IPS-15b (cell line): ENCODE data around the gene DMAC2.
"Not testable (repeated sequence)": the region's sequence is repeated elsewhere in the genome, so short reads cannot be mapped to it uniquely, and the experiment has no call there.

Experiments
- H3K27me3 ChIP-seq: one replicate; pipeline ENCODE4 v1.6.1; 2013; ENCODE audit warnings: low read length; ENCODE audit not compliant: control insufficient read depth, insufficient read depth
- H3K36me3 ChIP-seq: one replicate; pipeline ENCODE4 v1.6.1; 2013; ENCODE audit warnings: low read length; ENCODE audit not compliant: control insufficient read depth, insufficient read depth
- H3K4me1 ChIP-seq: one replicate; pipeline ENCODE4 v1.6.1; 2013; ENCODE audit warnings: mild to moderate bottlenecking, low read length; ENCODE audit not compliant: control insufficient read depth, insufficient read depth
- H3K4me3 ChIP-seq: one replicate; pipeline ENCODE4 v1.5.1; 2013; ENCODE audit warnings: low read depth, low read length
- H3K9ac ChIP-seq: one replicate; pipeline ENCODE4 v1.6.1; 2013; ENCODE audit warnings: low read depth, mild to moderate bottlenecking, low read length
- H3K9me3 ChIP-seq: one replicate; pipeline ENCODE4 v1.6.1; 2013; ENCODE audit warnings: mild to moderate bottlenecking, low read length; ENCODE audit not compliant: control insufficient read depth, insufficient read depth

Gene DMAC2

GRCh38 chr19:41439441-41440222 lies at the start of gene DMAC2:
Gene DMAC2, minus strand, starts transcription at chr19:41439912. Its CDS starts 13 bp downstream, at chr19:41439899.
- Histone ChIP-seq H3K9me3 (no peaks in the 10 kb centered on the region), H3K36me3 (no peaks in the 10 kb centered on the region), H3K27me3 (no peaks in the 10 kb centered on the region), H3K4me3 (peak within 1 kb of the TSS; percentile 100), H3K9ac (peak within 1 kb of the TSS; percentile 99), H3K4me1 (no peaks in the 10 kb centered on the region)

GRCh38 chr19:41486953-41487352 lies 47.2 kb upstream of the DMAC2 start:
- H3K9ac ChIP-seq, H3K36me3 ChIP-seq, H3K4me3 ChIP-seq, H3K9me3 ChIP-seq, H3K27me3 ChIP-seq, H3K4me1 ChIP-seq: not testable (repeated sequence)

GRCh38 chr19:41484822-41485221 lies 45.1 kb upstream of the DMAC2 start:
- peaks cover 3% of the 10 kb centered on the region for H3K9me3 ChIP-seq
- H3K36me3 ChIP-seq, result no peaks in the 10 kb centered on the region
- H3K4me1 ChIP-seq, result no peaks in the 10 kb centered on the region
- H3K27me3 ChIP-seq, result no peaks in the 10 kb centered on the region
- H3K9ac ChIP-seq, result no peak overlapping the region
- H3K4me3 ChIP-seq, result no peak overlapping the region

GRCh38 chr19:41480336-41480735 lies 40.6 kb upstream of the DMAC2 start:
- no peaks in the 10 kb centered on the region for H3K27me3 ChIP-seq
- H3K36me3 ChIP-seq, result no peaks in the 10 kb centered on the region
- no peaks in the 10 kb centered on the region for H3K9me3 ChIP-seq
- no peak overlapping the region for H3K9ac ChIP-seq
- H3K4me1 ChIP-seq, result no peaks in the 10 kb centered on the region
- H3K4me3 ChIP-seq, result no peak overlapping the region

GRCh38 chr19:41479757-41480191 lies 40.1 kb upstream of the DMAC2 start:
- Histone ChIP-seq H3K36me3 (no peaks in the 10 kb centered on the region), H3K9ac (no peak overlapping the region), H3K9me3 (no peaks in the 10 kb centered on the region), H3K4me3 (no peak overlapping the region), H3K27me3 (no peaks in the 10 kb centered on the region), H3K4me1 (no peaks in the 10 kb centered on the region)

- H3K9me3 ChIP-seq, result no peaks in the 10 kb centered on the region
- no peak overlapping the region for H3K9ac ChIP-seq
- H3K4me1 ChIP-seq, result no peaks in the 10 kb centered on the region
- no peaks in the 10 kb centered on the region for H3K27me3 ChIP-seq
- H3K4me3 ChIP-seq, result no peak overlapping the region
- H3K36me3 ChIP-seq, result no peaks in the 10 kb centered on the region
Measured at GRCh38 chr19:41478875-41479756, 39.4 kb upstream of the DMAC2 start.

- Histone ChIP-seq H3K9me3 (no peaks in the 10 kb centered on the region), H3K4me1 (no peaks in the 10 kb centered on the region), H3K4me3 (no peak overlapping the region), H3K27me3 (no peaks in the 10 kb centered on the region), H3K36me3 (no peaks in the 10 kb centered on the region), H3K9ac (no peak overlapping the region)
Measured at GRCh38 chr19:41478171-41478570, 38.5 kb upstream of the DMAC2 start.

- Histone ChIP-seq H3K4me3 (no peak overlapping the region), H3K36me3 (no peaks in the 10 kb centered on the region), H3K9me3 (no peaks in the 10 kb centered on the region), H3K27me3 (no peaks in the 10 kb centered on the region), H3K9ac (no peak overlapping the region), H3K4me1 (no peaks in the 10 kb centered on the region)
Measured at GRCh38 chr19:41476583-41476982, 36.9 kb upstream of the DMAC2 start.

GRCh38 chr19:41463257-41464256 lies 23.8 kb upstream of the DMAC2 start:
- H3K4me1 ChIP-seq, H3K9me3 ChIP-seq, H3K36me3 ChIP-seq, H3K4me3 ChIP-seq, H3K27me3 ChIP-seq, H3K9ac ChIP-seq: not testable (repeated sequence)

GRCh38 chr19:41462497-41462896 lies 22.8 kb upstream of the DMAC2 start:
- Histone ChIP-seq H3K36me3 (no peaks in the 10 kb centered on the region), H3K9ac (no peak overlapping the region), H3K27me3 (peaks cover 2% of the 10 kb centered on the region), H3K4me3 (no peak overlapping the region), H3K9me3 (peaks cover 3% of the 10 kb centered on the region), H3K4me1 (no peaks in the 10 kb centered on the region)

- H3K27me3 ChIP-seq, result peaks cover 11% of the 10 kb centered on the region
- H3K36me3 ChIP-seq, result no peaks in the 10 kb centered on the region
- no peaks in the 10 kb centered on the region for H3K4me1 ChIP-seq
- H3K4me3 ChIP-seq, result no peak overlapping the region
- no peak overlapping the region for H3K9ac ChIP-seq
- H3K9me3 ChIP-seq, result peaks cover 3% of the 10 kb centered on the region
Measured at GRCh38 chr19:41457241-41457640, 17.5 kb upstream of the DMAC2 start.
